ENCODE results near the gene TMEM35B. TPM values are rescaled to one million over a fixed set of nuclear protein-coding genes. Genes with fewer than 3 reads are reported as not detected.

Gene TMEM35B
- total RNA-seq, 1 experiment from 2014 or later = 18.7 TPM

- ChIA-PET CTCF (no interaction called here), POLR2A (interaction anchor here (0.6 kb wide), 1 partner anchor 38 kb away, joined by 3 read pairs; no protein-coding TSS in a partner anchor)
- intact Hi-C loops (cut with micrococcal nuclease; ENCODE audit: unreplicated experiment) (no loop called here), in situ Hi-C loops (cut with HindIII; ENCODE audit: low pct_unique_long_range_greater_than_20kb, low sequenced_read_pairs) (no loop called here)
- DNase-seq (ENCODE audit: low read depth, low spot score) (no peak), ATAC-seq (no peak)
- Histone ChIP-seq H3K36me3 (ENCODE audit: control insufficient read depth, insufficient read depth, low read length) (no peaks in the 10 kb centered on the region), H3K4me1 (ENCODE audit: control insufficient read depth, insufficient read depth, low read length) (no peaks in the 10 kb centered on the region), H3K9me3 (ENCODE audit: control insufficient read depth, insufficient read depth, low read depth, low read length) (peaks cover 7% of the 10 kb centered on the region; the same call in 1 of the 2 replicates), H3K4me3 (ENCODE audit: low read depth in 2 of 2, low read length in 2 of 2) (no peak overlapping the region), H3K27ac (ENCODE audit: low read length) (no peak overlapping the region), H3K27me3 (ENCODE audit: control insufficient read depth, insufficient read depth, low read length) (no peaks in the 10 kb centered on the region)
- BruUV-seq (replicated peaks) = no TSS peak
- TF ChIP-seq POLR2AphosphoS5 (IDR thresholded peaks at IDR 0.05; ENCODE audit: low read depth, low read length) = no peak
- TF ChIP-seq SIN3A (IDR thresholded peaks at IDR 0.05; ENCODE audit: borderline replicate concordance, insufficient read depth, low read depth, low read length) = no peak
- no peak for TF ChIP-seq CTCF (IDR thresholded peaks at IDR 0.05)
- TF ChIP-seq TCF7L2 (IDR thresholded peaks at IDR 0.05; ENCODE audit: low read depth, low read length) = no peak
- no peak for TF ChIP-seq REST (IDR thresholded peaks at IDR 0.05; ENCODE audit: insufficient read depth in 1 of 2, low read depth in 2 of 2, low read length in 1 of 2)
These were observed 11.8 kb downstream of the TMEM35B start for GRCh38 chr1:34973326-34973725.

GRCh38 chr1:34970829-34971228 lies 14.3 kb downstream of the TMEM35B start:
- ATAC-seq = no peak
- TF ChIP-seq CTCF (IDR thresholded peaks at IDR 0.05) = no peak
- no peak for TF ChIP-seq REST (IDR thresholded peaks at IDR 0.05; ENCODE audit: insufficient read depth in 1 of 2, low read depth in 2 of 2, low read length in 1 of 2)
- TF ChIP-seq TCF7L2 (IDR thresholded peaks at IDR 0.05; ENCODE audit: low read depth, low read length) = no peak

More at GRCh38 chr1:34970829-34971228, 14.3 kb downstream of the TMEM35B start:
- in situ Hi-C loops (cut with HindIII; ENCODE audit: low pct_unique_long_range_greater_than_20kb, low sequenced_read_pairs) = no loop called here
- no peaks in the 10 kb centered on the region for H3K4me1 ChIP-seq (ENCODE audit: control insufficient read depth, insufficient read depth, low read length)
- ChIA-PET CTCF (no interaction called here), POLR2A (no interaction called here)
- H3K9me3 ChIP-seq (ENCODE audit: control insufficient read depth, insufficient read depth, low read depth, low read length) = peaks cover 7% of the 10 kb centered on the region; the same call in 1 of the 2 replicates
- no peak for DNase-seq (ENCODE audit: low read depth, low spot score)
- H3K4me3 ChIP-seq (ENCODE audit: low read depth in 2 of 2, low read length in 2 of 2) = no peak overlapping the region
- intact Hi-C loops (cut with micrococcal nuclease; ENCODE audit: unreplicated experiment) = no loop called here
- H3K36me3 ChIP-seq (ENCODE audit: control insufficient read depth, insufficient read depth, low read length) = no peaks in the 10 kb centered on the region
- no peaks in the 10 kb centered on the region for H3K27me3 ChIP-seq (ENCODE audit: control insufficient read depth, insufficient read depth, low read length)
- H3K27ac ChIP-seq (ENCODE audit: low read length) = no peak overlapping the region
- no TSS peak for BruUV-seq (replicated peaks)
